Parathyroid adenoma (tissue), 2 donors: Measurements from ENCODE around the gene LEO1.
"Not testable (repeated sequence)": the region's sequence is repeated elsewhere in the genome, so short reads cannot be mapped to it uniquely, and the experiment has no call there.

Experiments used
- H2AFZ ChIP-seq: fragments of 300-600 bp; sonication (generic); one replicate; pipeline ENCODE4 v1.7.0; 2017; ENCODE audit warnings: antibody characterized with exemption, mild to moderate bottlenecking
- H3K27ac ChIP-seq: fragments of 300-600 bp; sonication (generic); one replicate; pipeline ENCODE4 v1.7.0; 2017
- H3K27me3 ChIP-seq: fragments of 300-600 bp; sonication (generic); one replicate; pipeline ENCODE4 v1.7.0; 2017; ENCODE audit warnings: low read length; ENCODE audit not compliant: control insufficient read depth, insufficient read depth
- H3K36me3 ChIP-seq: fragments of 300-600 bp; sonication (generic); one replicate; pipeline ENCODE4 v1.7.0; 2017; ENCODE audit warnings: low read length; ENCODE audit not compliant: control insufficient read depth, insufficient read depth
- H3K4me1 ChIP-seq: fragments of 300-600 bp; sonication (generic); one replicate; pipeline ENCODE4 v1.7.0; 2017; ENCODE audit warnings: control low read depth
- H3K4me2 ChIP-seq: fragments of 300-600 bp; sonication (generic); one replicate; pipeline ENCODE4 v1.7.0; 2017; ENCODE audit warnings: low read length
- H3K4me3 ChIP-seq: fragments of 300-600 bp; sonication (generic); one replicate; pipeline ENCODE4 v1.7.0; 2017; ENCODE audit warnings: low read depth, low read length
- H3K79me2 ChIP-seq: fragments of 300-600 bp; sonication (generic); one replicate; pipeline ENCODE4 v1.7.0; 2017; ENCODE audit warnings: control low read depth
- H3K9ac ChIP-seq: fragments of 300-600 bp; sonication (generic); one replicate; pipeline ENCODE4 v1.7.0; 2017; ENCODE audit warnings: mild to moderate bottlenecking
- H3K9me3 ChIP-seq: fragments of 300-600 bp; sonication (generic); one replicate; pipeline ENCODE4 v1.7.0; 2017; ENCODE audit warnings: low read length; ENCODE audit not compliant: control insufficient read depth
- CTCF ChIP-seq: fragments of 300-600 bp; sonication (generic); IDR thresholded peaks from one replicate; pipeline ENCODE4 v1.7.0; 2017; ENCODE audit warnings: antibody characterized with exemption, mild to moderate bottlenecking
- donor health status: primary hyperparathyroidism.

LEO1 gene

GRCh38 chr15:52004806-52005205 is 33.2 kb upstream of the LEO1 start:
- no peak overlapping the region for H2AFZ ChIP-seq
- no peak for TF ChIP-seq CTCF
- H3K4me3 ChIP-seq = no peak overlapping the region

GRCh38 chr15:52003710-52004109 is 32.1 kb upstream of the LEO1 start:
- H3K4me3 ChIP-seq = no peak overlapping the region
- no peak overlapping the region for H2AFZ ChIP-seq
- no peak for TF ChIP-seq CTCF
- no peaks in the 10 kb centered on the region for H3K4me1 ChIP-seq
- H3K4me2 ChIP-seq = no peak overlapping the region
- no peaks in the 10 kb centered on the region for H3K79me2 ChIP-seq
- H3K27ac ChIP-seq = no peak overlapping the region
- H3K9me3 ChIP-seq = no peaks in the 10 kb centered on the region
- no peaks in the 10 kb centered on the region for H3K36me3 ChIP-seq
- H3K27me3 ChIP-seq = no peaks in the 10 kb centered on the region
- H3K9ac ChIP-seq = no peak overlapping the region

More at GRCh38 chr15:52004806-52005205, 33.2 kb upstream of the LEO1 start:
- no peaks in the 10 kb centered on the region for H3K4me1 ChIP-seq
- no peaks in the 10 kb centered on the region for H3K79me2 ChIP-seq
- no peak overlapping the region for H3K9ac ChIP-seq
- H3K9me3 ChIP-seq = no peaks in the 10 kb centered on the region
- no peak overlapping the region for H3K4me2 ChIP-seq
- H3K27me3 ChIP-seq = no peaks in the 10 kb centered on the region
- no peak overlapping the region for H3K27ac ChIP-seq
- no peaks in the 10 kb centered on the region for H3K36me3 ChIP-seq

GRCh38 chr15:52003089-52003488 is 31.5 kb upstream of the LEO1 start:
- not testable (repeated sequence) for H3K4me2 ChIP-seq, H3K9me3 ChIP-seq, H3K27me3 ChIP-seq, H3K36me3 ChIP-seq, H3K27ac ChIP-seq, H2AFZ ChIP-seq, H3K4me1 ChIP-seq, H3K79me2 ChIP-seq, H3K4me3 ChIP-seq, H3K9ac ChIP-seq

GRCh38 chr15:52002351-52002750 is 30.8 kb upstream of the LEO1 start:
- H3K9ac ChIP-seq = no peak overlapping the region
- no peaks in the 10 kb centered on the region for H3K4me1 ChIP-seq
- no peaks in the 10 kb centered on the region for H3K9me3 ChIP-seq
- TF ChIP-seq CTCF = no peak
- no peaks in the 10 kb centered on the region for H3K27me3 ChIP-seq
- no peak overlapping the region for H3K27ac ChIP-seq
- no peak overlapping the region for H2AFZ ChIP-seq
- H3K4me2 ChIP-seq = no peak overlapping the region
- H3K79me2 ChIP-seq = no peaks in the 10 kb centered on the region
- no peak overlapping the region for H3K4me3 ChIP-seq
- no peaks in the 10 kb centered on the region for H3K36me3 ChIP-seq

GRCh38 chr15:51992953-51993352 is 21.4 kb upstream of the LEO1 start:
- Histone ChIP-seq H3K36me3 (no peaks in the 10 kb centered on the region), H3K4me3 (no peak overlapping the region), H3K4me2 (no peak overlapping the region), H3K79me2 (no peaks in the 10 kb centered on the region), H2AFZ (no peak overlapping the region), H3K27me3 (no peaks in the 10 kb centered on the region), H3K4me1 (no peaks in the 10 kb centered on the region), H3K27ac (no peak overlapping the region), H3K9me3 (no peaks in the 10 kb centered on the region), H3K9ac (no peak overlapping the region)
- TF ChIP-seq CTCF = no peak
